ENCODE measurements around the gene EEF1G.

EEF1G gene

DNA sequence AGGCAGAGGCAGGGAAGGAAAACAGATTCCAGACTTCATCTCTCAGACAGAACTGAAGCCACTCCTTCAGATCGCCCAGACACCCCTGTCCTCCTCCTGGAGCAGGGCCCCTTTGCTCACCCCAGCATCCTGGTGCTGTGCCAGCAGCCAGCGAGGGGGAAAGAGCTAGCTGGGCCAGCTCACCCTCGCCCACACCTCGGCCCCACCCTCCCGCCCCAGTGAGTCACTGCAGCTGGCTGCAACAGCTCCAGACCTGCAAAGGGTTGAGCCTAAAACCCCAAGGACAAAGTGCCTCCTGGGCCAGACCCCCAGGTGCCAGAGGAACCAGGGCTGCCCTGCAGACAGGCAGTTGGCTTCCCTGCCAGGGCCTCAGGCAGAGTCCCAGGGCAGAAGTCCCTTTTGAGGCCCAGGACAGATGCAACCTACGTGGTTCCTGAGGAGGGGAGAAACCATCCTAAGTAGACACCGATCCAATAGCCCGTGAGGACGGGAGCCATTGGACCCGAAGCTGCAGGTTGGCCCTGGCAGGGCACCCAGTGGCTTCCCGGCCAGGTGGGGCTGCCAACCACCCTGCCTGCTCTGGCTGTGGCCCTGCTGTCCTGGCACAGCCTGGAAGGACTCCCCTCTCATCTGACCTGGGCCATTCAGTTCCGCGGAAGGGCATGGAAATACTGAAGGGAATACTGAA is 34.3 kb downstream of the EEF1G start:
- DNase-seq (ENCODE audit: low read depth) = peak; percentile 84
- TF ChIP-seq, protein P1, sequence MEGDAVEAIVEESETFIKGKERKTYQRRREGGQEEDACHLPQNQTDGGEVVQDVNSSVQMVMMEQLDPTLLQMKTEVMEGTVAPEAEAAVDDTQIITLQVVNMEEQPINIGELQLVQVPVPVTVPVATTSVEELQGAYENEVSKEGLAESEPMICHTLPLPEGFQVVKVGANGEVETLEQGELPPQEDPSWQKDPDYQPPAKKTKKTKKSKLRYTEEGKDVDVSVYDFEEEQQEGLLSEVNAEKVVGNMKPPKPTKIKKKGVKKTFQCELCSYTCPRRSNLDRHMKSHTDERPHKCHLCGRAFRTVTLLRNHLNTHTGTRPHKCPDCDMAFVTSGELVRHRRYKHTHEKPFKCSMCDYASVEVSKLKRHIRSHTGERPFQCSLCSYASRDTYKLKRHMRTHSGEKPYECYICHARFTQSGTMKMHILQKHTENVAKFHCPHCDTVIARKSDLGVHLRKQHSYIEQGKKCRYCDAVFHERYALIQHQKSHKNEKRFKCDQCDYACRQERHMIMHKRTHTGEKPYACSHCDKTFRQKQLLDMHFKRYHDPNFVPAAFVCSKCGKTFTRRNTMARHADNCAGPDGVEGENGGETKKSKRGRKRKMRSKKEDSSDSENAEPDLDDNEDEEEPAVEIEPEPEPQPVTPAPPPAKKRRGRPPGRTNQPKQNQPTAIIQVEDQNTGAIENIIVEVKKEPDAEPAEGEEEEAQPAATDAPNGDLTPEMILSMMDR (conservative IDR thresholded peaks at IDR 0.05; ENCODE audit: low read depth, low read length) = no peak
- peak overlapping the region; percentile 27 for H3K4me3 ChIP-seq (ENCODE audit: low read depth, low read length)

DNA sequence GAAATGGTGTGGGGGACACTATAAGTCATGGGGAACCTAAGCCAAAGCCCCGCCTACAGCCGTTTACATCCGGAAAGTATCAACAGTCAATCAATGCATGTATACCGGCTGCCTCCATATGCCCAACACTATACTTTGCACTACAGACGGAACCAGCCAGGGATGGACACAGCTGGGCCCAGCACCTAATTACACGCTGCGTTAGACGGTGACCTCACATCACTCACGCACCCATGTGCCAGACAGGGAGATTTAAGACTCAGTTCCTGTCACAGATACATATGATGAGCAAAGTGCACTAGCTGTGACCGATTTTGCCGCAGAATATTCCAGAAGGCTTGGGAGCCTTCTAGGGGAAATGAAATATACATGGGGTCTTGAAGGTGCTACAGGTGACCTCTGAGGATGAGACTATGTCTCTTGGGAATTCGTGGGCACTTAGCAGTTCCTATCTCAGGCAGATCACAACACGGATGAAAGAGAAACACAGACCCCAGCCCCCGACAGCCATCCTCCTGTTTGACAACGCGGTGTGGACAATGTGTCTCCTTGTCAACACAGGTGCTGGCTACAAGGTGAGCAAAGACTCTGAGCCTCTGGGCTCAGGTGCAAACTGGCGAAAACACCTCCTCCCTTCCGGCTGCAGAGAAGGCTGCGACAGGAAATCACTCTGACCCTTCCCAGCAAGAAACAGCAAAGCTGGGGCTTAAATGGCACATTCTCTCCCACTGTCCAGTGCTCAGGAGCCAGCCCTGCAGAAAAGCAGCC is 35.0 kb downstream of the EEF1G start:
- TF ChIP-seq, protein P1 (conservative IDR thresholded peaks at IDR 0.05; ENCODE audit: low read depth, low read length) = no peak
- no peak for DNase-seq (ENCODE audit: low read depth)
- peak overlapping the region; percentile 27 for H3K4me3 ChIP-seq (ENCODE audit: low read depth, low read length)

DNA sequence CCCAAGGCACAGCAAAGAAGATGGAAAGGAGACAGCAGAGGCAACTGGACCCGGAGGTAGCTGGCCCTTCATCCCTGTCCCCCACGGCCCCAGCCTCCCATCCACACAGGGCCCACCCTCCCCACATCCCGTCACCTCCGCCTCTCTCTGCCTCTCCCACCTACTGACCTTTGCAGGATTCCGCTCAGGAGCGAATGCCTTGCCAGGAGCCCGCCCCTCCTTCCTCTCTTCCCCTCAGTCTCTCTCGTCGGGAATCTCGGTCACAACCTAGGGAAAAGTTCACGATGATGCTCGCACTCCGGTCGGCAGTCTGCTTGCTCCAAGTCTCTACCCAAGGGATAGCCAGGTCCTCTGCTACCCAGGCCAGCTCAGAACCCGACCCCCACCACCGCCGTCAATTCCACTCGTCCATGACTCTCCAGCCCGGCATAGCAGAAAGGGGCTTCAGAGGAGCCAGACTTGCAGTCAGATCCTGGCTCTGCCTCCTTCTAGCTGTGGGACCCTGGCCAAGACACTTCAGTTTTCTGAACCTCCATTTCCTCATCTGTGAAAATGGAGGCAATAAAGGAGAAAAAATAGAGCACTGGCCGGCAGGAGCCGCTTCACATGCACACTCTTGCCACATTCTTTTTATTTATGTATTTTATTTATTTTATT is 37.3 kb downstream of the EEF1G start:
- no peak overlapping the region for H3K4me3 ChIP-seq (ENCODE audit: low read depth, low read length)
- DNase-seq (ENCODE audit: low read depth) = no peak
- TF ChIP-seq, protein P1 (conservative IDR thresholded peaks at IDR 0.05; ENCODE audit: low read depth, low read length) = no peak

DNA sequence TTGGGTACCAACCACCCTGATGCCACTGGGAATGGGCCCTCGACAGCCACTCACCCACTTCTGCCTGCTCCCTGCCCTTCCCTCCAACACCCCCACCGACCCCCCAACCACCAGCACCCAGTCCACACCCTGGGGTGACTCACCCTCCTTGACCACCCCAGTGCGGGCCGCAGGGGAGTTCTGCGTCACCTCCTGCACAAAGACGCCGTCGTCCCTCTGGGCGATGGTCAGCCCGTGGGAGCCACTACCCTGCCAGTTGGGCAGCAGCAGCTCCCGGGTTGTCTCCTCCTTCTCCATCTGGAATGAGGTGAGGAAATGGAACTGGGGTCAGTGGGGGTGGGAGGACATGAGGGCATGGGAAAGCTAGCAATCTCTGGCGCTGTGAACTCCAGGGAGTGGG is 37.9 kb downstream of the EEF1G start:
- TF ChIP-seq, protein P1 (conservative IDR thresholded peaks at IDR 0.05; ENCODE audit: low read depth, low read length) = no peak
- H3K4me3 ChIP-seq (ENCODE audit: low read depth, low read length) = no peak overlapping the region
- no peak for DNase-seq (ENCODE audit: low read depth)

DNA sequence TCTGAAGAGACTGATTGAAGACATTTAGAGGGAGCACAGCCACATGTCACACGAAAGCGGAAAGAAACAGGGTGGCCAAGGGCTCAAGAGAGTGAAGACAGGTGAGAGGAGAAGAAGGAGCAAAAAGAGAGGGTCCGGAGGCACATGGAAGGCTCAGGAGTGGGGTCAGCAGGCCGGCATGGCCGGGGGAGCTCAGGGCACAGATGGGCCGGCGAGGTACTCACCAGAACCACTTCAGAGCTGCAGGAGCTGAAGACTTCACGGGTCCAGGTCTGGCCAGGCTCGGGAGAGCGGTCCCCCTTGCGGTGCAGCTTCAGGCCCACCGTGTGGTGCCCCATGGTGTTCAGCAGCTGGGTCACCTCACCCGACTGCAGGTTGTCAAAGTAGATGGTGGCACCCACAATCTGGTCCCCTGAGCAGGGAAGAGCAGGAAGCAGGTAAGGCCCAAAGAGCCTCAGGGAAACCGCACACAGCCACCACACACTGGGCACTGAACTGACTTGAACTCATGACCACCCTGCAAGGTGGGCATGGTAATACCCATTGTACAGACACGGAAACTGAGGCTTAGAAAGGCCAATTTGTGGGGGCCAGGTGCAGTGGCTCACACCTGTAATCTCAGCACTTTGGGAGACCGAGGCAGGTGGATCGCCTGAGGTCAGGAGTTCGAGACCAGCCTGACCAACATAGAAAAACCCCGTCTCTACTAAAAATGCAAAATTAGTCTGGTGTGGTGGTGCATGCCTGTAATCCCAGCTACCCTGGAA is 38.7 kb downstream of the EEF1G start:
- no peak overlapping the region for H3K4me3 ChIP-seq (ENCODE audit: low read depth, low read length)

DNA sequence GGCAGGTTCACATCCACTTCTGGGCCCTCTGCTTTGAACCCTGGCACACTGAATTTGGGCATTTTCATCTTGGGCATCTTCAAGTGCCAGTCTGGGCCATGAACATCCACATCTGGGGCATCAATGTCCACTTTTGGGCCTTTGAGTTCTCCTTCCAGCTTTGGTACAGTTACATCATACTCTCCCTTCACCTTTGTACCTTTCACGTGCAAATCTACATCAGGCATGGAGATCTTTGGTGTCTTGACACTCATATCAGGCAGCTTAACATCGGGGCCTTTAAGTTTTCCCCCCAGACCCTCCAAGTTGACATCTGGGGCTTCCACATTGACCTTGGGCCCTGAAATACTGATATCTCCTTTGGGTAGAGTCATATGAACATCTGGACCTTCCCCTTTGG is 41.6 kb downstream of the EEF1G start:
- TF ChIP-seq, protein P1 (conservative IDR thresholded peaks at IDR 0.05; ENCODE audit: low read depth, low read length) = no peak
- H3K4me3 ChIP-seq (ENCODE audit: low read depth, low read length) = no peak overlapping the region
- DNase-seq (ENCODE audit: low read depth) = no peak

More for the DNA sequence above, 38.7 kb downstream of the EEF1G start:
- DNase-seq (ENCODE audit: low read depth) = no peak
- TF ChIP-seq, protein P1 (conservative IDR thresholded peaks at IDR 0.05; ENCODE audit: low read depth, low read length) = no peak

All from choroid plexus epithelial cell (primary cell).